ENCODE results near the gene PIM1. TPM values are rescaled to one million over a fixed set of nuclear protein-coding genes. Genes with fewer than 3 reads are reported as not detected.

The PIM1 gene
- total and polyA plus RNA-seq, 9 of the 15 experiments (the other 6 are each of a cell fraction or from before 2014, with no cell fraction given): 19.0 to 789 (median 212) TPM

- TF ChIP-seq PATZ1 (CRISPR knock-in tag; IDR thresholded peaks at IDR 0.05; ENCODE audit: borderline replicate concordance) (peak; percentile 82), IRF9 (tag; IDR thresholded peaks at IDR 0.05) (no peak), XRCC5 (IDR thresholded peaks at IDR 0.05; ENCODE audit: low read depth, low read length) (no peak), PTRF (tag; IDR thresholded peaks at IDR 0.05) (peak; percentile 40; the same call in 1 of the 2 replicates), ZNF431 (CRISPR knock-in tag; IDR thresholded peaks at IDR 0.05) (no peak), GTF2F1 (IDR thresholded peaks at IDR 0.05; ENCODE audit: low read depth, low read length) (no peak), BRD9 (IDR thresholded peaks at IDR 0.05; ENCODE audit: low read depth, partially characterized antibody) (no peak), SIX5 (IDR thresholded peaks at IDR 0.05; ENCODE audit: borderline replicate concordance in 1 of 2, insufficient read depth in 1 of 2, low read depth in 1 of 2, low read length in 2 of 2) (no peak), ZNF3 (CRISPR knock-in tag; IDR thresholded peaks at IDR 0.05) (peak; percentile 88)
- TF ChIP-seq, protein P1, sequence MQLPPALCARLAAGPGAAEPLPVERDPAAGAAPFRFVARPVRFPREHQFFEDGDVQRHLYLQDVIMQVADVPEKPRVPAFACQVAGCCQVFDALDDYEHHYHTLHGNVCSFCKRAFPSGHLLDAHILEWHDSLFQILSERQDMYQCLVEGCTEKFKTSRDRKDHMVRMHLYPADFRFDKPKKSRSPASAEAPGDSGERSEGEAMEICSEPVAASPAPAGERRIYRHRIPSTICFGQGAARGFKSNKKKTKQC (CRISPR knock-in tag; IDR thresholded peaks at IDR 0.05): 0 out of 2 replicates have a peak, but pooled peaks have one; percentile 4
- TF ChIP-seq, protein P2, sequence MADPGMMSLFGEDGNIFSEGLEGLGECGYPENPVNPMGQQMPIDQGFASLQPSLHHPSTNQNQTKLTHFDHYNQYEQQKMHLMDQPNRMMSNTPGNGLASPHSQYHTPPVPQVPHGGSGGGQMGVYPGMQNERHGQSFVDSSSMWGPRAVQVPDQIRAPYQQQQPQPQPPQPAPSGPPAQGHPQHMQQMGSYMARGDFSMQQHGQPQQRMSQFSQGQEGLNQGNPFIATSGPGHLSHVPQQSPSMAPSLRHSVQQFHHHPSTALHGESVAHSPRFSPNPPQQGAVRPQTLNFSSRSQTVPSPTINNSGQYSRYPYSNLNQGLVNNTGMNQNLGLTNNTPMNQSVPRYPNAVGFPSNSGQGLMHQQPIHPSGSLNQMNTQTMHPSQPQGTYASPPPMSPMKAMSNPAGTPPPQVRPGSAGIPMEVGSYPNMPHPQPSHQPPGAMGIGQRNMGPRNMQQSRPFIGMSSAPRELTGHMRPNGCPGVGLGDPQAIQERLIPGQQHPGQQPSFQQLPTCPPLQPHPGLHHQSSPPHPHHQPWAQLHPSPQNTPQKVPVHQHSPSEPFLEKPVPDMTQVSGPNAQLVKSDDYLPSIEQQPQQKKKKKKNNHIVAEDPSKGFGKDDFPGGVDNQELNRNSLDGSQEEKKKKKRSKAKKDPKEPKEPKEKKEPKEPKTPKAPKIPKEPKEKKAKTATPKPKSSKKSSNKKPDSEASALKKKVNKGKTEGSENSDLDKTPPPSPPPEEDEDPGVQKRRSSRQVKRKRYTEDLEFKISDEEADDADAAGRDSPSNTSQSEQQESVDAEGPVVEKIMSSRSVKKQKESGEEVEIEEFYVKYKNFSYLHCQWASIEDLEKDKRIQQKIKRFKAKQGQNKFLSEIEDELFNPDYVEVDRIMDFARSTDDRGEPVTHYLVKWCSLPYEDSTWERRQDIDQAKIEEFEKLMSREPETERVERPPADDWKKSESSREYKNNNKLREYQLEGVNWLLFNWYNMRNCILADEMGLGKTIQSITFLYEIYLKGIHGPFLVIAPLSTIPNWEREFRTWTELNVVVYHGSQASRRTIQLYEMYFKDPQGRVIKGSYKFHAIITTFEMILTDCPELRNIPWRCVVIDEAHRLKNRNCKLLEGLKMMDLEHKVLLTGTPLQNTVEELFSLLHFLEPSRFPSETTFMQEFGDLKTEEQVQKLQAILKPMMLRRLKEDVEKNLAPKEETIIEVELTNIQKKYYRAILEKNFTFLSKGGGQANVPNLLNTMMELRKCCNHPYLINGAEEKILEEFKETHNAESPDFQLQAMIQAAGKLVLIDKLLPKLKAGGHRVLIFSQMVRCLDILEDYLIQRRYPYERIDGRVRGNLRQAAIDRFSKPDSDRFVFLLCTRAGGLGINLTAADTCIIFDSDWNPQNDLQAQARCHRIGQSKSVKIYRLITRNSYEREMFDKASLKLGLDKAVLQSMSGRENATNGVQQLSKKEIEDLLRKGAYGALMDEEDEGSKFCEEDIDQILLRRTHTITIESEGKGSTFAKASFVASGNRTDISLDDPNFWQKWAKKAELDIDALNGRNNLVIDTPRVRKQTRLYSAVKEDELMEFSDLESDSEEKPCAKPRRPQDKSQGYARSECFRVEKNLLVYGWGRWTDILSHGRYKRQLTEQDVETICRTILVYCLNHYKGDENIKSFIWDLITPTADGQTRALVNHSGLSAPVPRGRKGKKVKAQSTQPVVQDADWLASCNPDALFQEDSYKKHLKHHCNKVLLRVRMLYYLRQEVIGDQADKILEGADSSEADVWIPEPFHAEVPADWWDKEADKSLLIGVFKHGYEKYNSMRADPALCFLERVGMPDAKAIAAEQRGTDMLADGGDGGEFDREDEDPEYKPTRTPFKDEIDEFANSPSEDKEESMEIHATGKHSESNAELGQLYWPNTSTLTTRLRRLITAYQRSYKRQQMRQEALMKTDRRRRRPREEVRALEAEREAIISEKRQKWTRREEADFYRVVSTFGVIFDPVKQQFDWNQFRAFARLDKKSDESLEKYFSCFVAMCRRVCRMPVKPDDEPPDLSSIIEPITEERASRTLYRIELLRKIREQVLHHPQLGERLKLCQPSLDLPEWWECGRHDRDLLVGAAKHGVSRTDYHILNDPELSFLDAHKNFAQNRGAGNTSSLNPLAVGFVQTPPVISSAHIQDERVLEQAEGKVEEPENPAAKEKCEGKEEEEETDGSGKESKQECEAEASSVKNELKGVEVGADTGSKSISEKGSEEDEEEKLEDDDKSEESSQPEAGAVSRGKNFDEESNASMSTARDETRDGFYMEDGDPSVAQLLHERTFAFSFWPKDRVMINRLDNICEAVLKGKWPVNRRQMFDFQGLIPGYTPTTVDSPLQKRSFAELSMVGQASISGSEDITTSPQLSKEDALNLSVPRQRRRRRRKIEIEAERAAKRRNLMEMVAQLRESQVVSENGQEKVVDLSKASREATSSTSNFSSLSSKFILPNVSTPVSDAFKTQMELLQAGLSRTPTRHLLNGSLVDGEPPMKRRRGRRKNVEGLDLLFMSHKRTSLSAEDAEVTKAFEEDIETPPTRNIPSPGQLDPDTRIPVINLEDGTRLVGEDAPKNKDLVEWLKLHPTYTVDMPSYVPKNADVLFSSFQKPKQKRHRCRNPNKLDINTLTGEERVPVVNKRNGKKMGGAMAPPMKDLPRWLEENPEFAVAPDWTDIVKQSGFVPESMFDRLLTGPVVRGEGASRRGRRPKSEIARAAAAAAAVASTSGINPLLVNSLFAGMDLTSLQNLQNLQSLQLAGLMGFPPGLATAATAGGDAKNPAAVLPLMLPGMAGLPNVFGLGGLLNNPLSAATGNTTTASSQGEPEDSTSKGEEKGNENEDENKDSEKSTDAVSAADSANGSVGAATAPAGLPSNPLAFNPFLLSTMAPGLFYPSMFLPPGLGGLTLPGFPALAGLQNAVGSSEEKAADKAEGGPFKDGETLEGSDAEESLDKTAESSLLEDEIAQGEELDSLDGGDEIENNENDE (IDR thresholded peaks at IDR 0.05; ENCODE audit: low read depth, low read length): peak; percentile 80
Measured at GRCh38 chr6:37176268-37177076, 6.5 kb downstream of the PIM1 start (continued).
